ENCODE measurements around the gene ZFAND6.

Gene ZFAND6

GRCh38 chr15:80087104-80087503, 27.6 kb downstream of the ZFAND6 start:
- H3K4me3 ChIP-seq (ENCODE audit: low read depth, low read length): no peak overlapping the region
- no peak for DNase-seq (ENCODE audit: low read depth)
- no peak for TF ChIP-seq CTCF (IDR thresholded peaks at IDR 0.05; ENCODE audit: insufficient read depth, low read depth, low read length, missing control alignments)

- DNase-seq (ENCODE audit: low read depth): no peak
- no peak for TF ChIP-seq CTCF (IDR thresholded peaks at IDR 0.05; ENCODE audit: insufficient read depth, low read depth, low read length, missing control alignments)
- H3K4me3 ChIP-seq (ENCODE audit: low read depth, low read length): no peak overlapping the region
These were observed 30.6 kb downstream of the ZFAND6 start for GRCh38 chr15:80090041-80090440.

GRCh38 chr15:80090879-80091503, 31.5 kb downstream of the ZFAND6 start:
- DNase-seq (ENCODE audit: low read depth): no peak
- peak; percentile 42 for TF ChIP-seq CTCF (IDR thresholded peaks at IDR 0.05; ENCODE audit: insufficient read depth, low read depth, low read length, missing control alignments)
- H3K4me3 ChIP-seq (ENCODE audit: low read depth, low read length): no peak overlapping the region

GRCh38 chr15:80093854-80094418, 34.5 kb downstream of the ZFAND6 start:
- no peak overlapping the region for H3K4me3 ChIP-seq (ENCODE audit: low read depth, low read length)
- DNase-seq (ENCODE audit: low read depth): no peak
- no peak for TF ChIP-seq CTCF (IDR thresholded peaks at IDR 0.05; ENCODE audit: insufficient read depth, low read depth, low read length, missing control alignments)

GRCh38 chr15:80095511-80095910, 36.0 kb downstream of the ZFAND6 start:
- no peak for TF ChIP-seq CTCF (IDR thresholded peaks at IDR 0.05; ENCODE audit: insufficient read depth, low read depth, low read length, missing control alignments)
- DNase-seq (ENCODE audit: low read depth): no peak

GRCh38 chr15:80095969-80096368, 36.5 kb downstream of the ZFAND6 start:
- H3K4me3 ChIP-seq (ENCODE audit: low read depth, low read length): no peak overlapping the region
- TF ChIP-seq CTCF (IDR thresholded peaks at IDR 0.05; ENCODE audit: insufficient read depth, low read depth, low read length, missing control alignments): no peak
- no peak for DNase-seq (ENCODE audit: low read depth)

More at GRCh38 chr15:80095511-80095910, 36.0 kb downstream of the ZFAND6 start:
- H3K4me3 ChIP-seq (ENCODE audit: low read depth, low read length): no peak overlapping the region

GRCh38 chr15:80098341-80098740, 38.9 kb downstream of the ZFAND6 start:
- no peak overlapping the region for H3K4me3 ChIP-seq (ENCODE audit: low read depth, low read length)
- no peak for TF ChIP-seq CTCF (IDR thresholded peaks at IDR 0.05; ENCODE audit: insufficient read depth, low read depth, low read length, missing control alignments)

More at GRCh38 chr15:80098341-80098740, 38.9 kb downstream of the ZFAND6 start:
- peak; percentile 24 for DNase-seq (ENCODE audit: low read depth)
